AG04450 (cell line): ENCODE data around the gene SERTAD2. TPM values are rescaled to one million over a fixed set of nuclear protein-coding genes. Genes with fewer than 3 reads are reported as not detected.

Source experiments
- CTCF ChIA-PET: fragments of 300-600, 350-600 bp; formaldehyde crosslinking; extraction: SDS; loops from one replicate; lab custom pipeline; 2022; ENCODE audit warnings: antibody characterized with exemption, inconsistent platforms; lab: Charles Lee
- POLR2A ChIA-PET: fragments of 350-600 bp; formaldehyde crosslinking; extraction: SDS; loops from one replicate; lab custom pipeline; 2021; ENCODE audit warnings: antibody characterized with exemption, inconsistent platforms; lab: Yijun Ruan, JAX
- DNase-seq: peaks from one replicate; pipeline ENCODE4 v3.0.0-alpha.2; 2011; ENCODE audit warnings: low read depth, low spot score
- H3K27ac ChIP-seq: one replicate; pipeline ENCODE4 v1.5.1; 2012; ENCODE audit warnings: low read depth, low read length, control low read depth
- H3K27me3 ChIP-seq: one replicate; pipeline ENCODE4 v1.6.0; 2012; ENCODE audit warnings: low read length; ENCODE audit not compliant: control insufficient read depth, insufficient read depth
- H3K4me3 ChIP-seq: 2 replicates; pipeline ENCODE4 v1.5.1; 2011; ENCODE audit warnings: mild to moderate bottlenecking, low read depth, low read length, control low read depth
- H3K9me3 ChIP-seq: 2 replicates; pipeline ENCODE4 v1.5.1; 2012; ENCODE audit warnings: low read length; ENCODE audit not compliant: control insufficient read depth, insufficient read depth
- polyA plus RNA-seq: library from polyadenylated mRNA; depleted of rRNA; stranded (reverse); fragments of >200 nt; gene quantifications from 2 replicates; pipeline ENCODE4 v1.2.3, GENCODE V29; 2011
- TF ChIP-seq, protein P1 (sequence below): IDR thresholded peaks from 2 replicates; pipeline ENCODE4 v1.5.1; 2011; ENCODE audit warnings: low read depth, low read length, control low read depth, inconsistent platforms

SERTAD2 gene
- polyA plus RNA-seq, 1 experiment, result 10.1 TPM

DNA sequence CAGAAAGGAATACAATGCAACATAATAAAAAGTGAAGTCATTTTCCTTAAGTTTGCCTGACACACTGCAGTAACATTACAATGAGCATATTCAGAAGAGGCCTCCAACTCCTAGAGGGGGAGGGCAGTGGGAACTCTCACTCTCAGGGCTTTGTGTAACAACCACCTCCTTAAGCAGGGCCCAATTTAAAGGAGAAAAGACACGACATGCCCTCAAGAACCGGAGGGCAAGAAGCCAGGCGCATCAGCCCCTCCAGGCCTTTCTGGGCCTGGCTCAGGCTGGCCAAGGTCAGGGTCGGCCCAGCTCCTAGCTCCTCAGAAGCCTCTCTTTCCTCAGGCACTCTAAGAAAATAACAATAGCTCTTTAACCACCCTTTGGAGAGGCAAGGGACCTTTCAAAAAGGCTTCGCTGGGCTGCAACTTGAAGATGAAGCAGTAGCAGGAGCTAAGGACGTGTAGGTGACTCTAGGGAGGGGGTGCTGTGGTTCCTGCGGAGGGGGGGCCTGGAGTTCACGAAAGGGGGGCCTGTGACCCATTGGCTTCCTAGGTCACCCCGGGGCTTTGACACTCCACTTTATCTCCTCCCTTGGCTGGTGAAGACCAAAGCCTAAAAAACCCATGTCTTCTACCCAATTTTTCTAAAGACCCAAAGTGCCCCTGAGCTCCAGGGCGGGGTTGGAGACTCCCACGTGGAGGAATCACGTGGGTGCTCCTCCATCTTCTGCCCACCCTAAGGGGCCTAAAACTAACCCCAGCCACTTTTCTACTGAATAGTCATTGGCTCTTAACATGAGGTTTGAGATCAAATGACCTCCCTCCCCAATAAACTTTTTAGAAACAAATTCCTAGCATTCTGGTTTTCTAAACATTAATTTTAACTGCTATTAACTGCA lies 13.3 kb downstream of the SERTAD2 start:
- CTCF ChIA-PET, result interaction anchor here (1.2 to 1.3 kb wide), 3 partner anchors 53 to 120 kb away, joined by 3 to 4 read pairs (median 3); no protein-coding TSS in a partner anchor
- DNase-seq, result no peak
- no peak overlapping the region for H3K27ac ChIP-seq

DNA sequence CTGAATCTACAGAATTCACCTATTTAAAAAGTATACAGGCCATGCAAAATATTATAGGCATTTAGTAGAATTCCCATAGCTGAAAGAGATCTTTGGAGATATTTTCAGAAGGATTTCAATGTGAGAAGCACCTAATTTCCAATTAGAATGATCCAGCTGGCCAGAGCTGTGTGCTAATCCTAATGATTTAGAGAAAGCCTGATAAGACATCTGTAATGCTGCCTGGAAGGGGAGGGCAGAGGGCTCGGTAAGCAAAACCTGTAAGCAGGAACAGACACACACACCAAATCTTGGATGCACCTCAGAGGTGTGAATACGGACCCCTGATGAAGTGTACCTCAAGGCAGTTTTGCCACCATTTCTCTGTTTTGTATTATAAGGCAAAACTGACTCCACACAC lies 14.0 kb downstream of the SERTAD2 start:
- H3K27me3 ChIP-seq, result no peaks in the 10 kb centered on the region
- no peak overlapping the region for H3K27ac ChIP-seq
- ChIA-PET CTCF (interaction anchor here (0.9 to 1.3 kb wide), 3 partner anchors 53 to 121 kb away, joined by 3 to 4 read pairs (median 3); no protein-coding TSS in a partner anchor), POLR2A (no interaction called here)
- no peak for DNase-seq
- TF ChIP-seq, protein P1, sequence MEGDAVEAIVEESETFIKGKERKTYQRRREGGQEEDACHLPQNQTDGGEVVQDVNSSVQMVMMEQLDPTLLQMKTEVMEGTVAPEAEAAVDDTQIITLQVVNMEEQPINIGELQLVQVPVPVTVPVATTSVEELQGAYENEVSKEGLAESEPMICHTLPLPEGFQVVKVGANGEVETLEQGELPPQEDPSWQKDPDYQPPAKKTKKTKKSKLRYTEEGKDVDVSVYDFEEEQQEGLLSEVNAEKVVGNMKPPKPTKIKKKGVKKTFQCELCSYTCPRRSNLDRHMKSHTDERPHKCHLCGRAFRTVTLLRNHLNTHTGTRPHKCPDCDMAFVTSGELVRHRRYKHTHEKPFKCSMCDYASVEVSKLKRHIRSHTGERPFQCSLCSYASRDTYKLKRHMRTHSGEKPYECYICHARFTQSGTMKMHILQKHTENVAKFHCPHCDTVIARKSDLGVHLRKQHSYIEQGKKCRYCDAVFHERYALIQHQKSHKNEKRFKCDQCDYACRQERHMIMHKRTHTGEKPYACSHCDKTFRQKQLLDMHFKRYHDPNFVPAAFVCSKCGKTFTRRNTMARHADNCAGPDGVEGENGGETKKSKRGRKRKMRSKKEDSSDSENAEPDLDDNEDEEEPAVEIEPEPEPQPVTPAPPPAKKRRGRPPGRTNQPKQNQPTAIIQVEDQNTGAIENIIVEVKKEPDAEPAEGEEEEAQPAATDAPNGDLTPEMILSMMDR, result no peak
- H3K9me3 ChIP-seq, result no peaks in the 10 kb centered on the region
- no peak overlapping the region for H3K4me3 ChIP-seq

More for the DNA sequence above, 13.3 kb downstream of the SERTAD2 start:
- POLR2A ChIA-PET, result no interaction called here
- Histone ChIP-seq H3K27me3 (no peaks in the 10 kb centered on the region), H3K4me3 (no peak overlapping the region), H3K9me3 (no peaks in the 10 kb centered on the region)
- TF ChIP-seq, protein P1, result no peak

DNA sequence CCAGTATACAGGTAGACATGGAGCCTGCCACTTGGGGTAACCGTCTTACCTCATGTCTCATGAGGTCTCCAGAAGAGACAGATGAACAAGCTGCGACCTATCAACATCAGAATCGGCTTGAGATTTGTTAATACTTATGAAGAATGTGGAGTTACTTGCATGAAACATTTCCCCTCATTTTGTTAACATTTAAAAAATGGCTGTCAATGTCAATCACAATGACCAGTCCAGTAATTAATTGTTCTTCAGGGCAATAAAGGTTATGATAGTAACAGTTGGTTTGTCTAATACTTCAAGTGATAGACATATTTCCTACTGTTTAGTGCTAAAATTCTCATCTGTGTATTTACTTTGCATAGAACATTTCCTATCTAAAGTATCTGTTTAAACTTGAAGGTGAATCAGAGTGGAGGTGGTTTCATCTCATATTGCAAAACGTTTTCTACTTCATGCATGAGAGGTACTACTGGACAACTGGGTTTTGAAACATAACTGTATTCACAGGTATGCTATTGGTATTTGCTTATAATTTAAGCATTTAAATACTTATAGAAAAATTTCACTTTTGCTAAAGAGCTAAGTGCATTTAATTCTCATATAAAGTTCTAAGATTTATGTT lies 15.1 kb downstream of the SERTAD2 start:
- no peaks in the 10 kb centered on the region for H3K9me3 ChIP-seq
- CTCF ChIA-PET, result interaction anchor here (0.6 to 3.3 kb wide), 6 partner anchors 8 to 254 kb away, joined by 3 to 15 read pairs (median 4); no protein-coding TSS in a partner anchor
- TF ChIP-seq, protein P1, result no peak
- H3K27me3 ChIP-seq, result no peaks in the 10 kb centered on the region
- no peak overlapping the region for H3K27ac ChIP-seq
- no peak overlapping the region for H3K4me3 ChIP-seq
- POLR2A ChIA-PET, result no interaction called here
- DNase-seq, result no peak

DNA sequence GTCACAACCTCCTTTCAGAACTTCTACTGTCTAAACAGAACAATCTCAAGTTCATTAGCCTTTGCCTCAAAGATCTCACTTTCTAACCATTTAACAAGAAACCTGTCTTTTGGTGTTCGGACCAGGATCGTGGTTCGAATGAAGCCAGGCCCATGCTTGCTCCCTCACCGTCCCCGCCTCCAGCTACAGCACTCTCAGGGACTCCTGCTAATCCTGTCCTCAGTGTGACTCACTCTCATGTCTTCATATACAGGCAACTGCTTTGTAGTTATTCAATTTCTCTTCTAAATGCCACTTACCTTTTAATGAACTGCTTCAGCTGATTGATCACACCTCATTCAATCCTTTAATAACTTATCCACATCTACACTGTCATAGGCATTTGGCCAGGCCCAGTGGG lies 15.8 kb downstream of the SERTAD2 start:
- Histone ChIP-seq H3K27me3 (no peaks in the 10 kb centered on the region), H3K4me3 (no peak overlapping the region), H3K9me3 (no peaks in the 10 kb centered on the region), H3K27ac (no peak overlapping the region)
- TF ChIP-seq, protein P1, result no peak
- ChIA-PET POLR2A (no interaction called here), CTCF (interaction anchor here (0.6 to 3.3 kb wide), 2 partner anchors 9 to 255 kb away, joined by 3 to 15 read pairs; no protein-coding TSS in a partner anchor)
- DNase-seq, result no peak
